Activated CD8-positive, alpha-beta memory T cell treated with anti-CD3 and anti-CD28 coated beads, Interleukin-2, amount 50 U/mL, for 24 hours (primary cell): ENCODE data around the gene KCNC3.

Experiments
- DNase-seq: peaks from one replicate; pipeline ENCODE4 v3.0.0-alpha.2; 2020; ENCODE audit errors: extremely low read depth

KCNC3 gene

GRCh38 chr19:50311723-50312635, 17.2 kb downstream of the KCNC3 start:
- no peak for DNase-seq

DNA sequence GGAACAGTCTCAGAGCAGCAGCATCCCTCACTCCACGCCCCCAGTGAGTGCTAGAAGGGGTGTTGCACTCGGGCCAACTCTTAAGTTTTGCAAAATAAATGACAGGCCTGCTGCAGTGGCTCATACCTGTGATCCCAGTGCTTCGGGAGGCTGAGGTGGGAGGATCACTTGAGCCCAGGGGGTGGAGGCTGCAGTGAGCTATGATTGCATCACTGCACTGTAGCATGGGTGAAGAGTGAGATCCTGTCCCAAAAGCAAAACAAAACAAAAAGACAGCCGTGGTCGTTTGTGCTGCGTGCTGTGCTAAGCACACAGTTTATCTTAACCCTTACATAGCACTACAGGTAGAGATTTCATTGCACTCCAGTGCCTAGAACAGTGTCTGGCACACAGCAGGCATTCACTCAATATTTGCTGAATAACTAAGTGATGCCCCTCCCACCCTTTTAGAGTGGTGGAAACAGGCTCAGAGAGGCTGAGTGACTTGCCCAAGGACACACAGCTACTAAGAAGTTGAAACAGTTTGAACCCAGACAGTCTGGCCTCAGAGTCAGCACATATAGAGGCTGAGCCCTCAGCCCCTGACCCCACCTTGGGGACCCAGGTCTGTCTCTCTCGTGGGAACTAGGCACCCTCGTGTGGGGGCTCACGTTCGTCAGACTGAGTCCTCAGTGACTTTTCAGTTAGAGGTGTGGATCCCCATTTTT, 18.3 kb downstream of the KCNC3 start:
- DNase-seq: no peak

DNA sequence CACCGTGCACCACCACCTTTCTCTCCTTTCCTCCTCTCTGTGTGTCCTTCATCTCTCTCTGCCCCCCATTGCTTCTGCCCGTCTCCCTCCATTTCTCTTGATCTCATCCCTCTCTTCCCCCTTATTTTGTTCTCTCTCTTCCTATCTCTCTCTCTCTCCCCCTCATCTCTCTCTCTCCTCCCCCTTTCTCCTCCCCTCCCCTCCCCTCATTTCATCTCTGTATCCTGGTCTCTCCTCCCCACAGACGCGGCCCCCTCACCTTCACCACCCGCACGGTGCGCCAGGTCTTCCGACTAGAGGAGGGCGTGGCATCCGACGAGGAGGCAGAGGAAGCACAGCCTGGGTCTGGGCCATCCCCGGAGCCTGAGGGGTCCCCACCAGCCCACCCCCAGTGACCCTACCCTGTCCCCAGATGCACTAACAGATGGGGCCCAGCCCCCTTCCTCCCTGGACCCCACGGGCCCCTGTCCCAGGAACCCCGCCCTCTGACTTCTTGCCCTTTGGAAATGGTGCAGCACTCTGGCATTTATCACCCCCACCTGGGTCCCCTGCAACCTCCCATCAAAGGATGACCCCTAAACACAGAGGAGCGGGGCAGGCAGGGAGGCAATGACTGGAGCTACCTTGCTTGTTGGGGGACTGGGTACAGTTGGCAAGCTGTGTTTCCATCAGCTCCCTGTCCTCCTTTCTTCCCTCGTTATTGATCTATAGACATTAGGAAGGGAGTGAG, 19.6 kb downstream of the KCNC3 start:
- DNase-seq: no peak

- DNase-seq: no peak
Measured at GRCh38 chr19:50308991-50309390, 20.2 kb downstream of the KCNC3 start.

DNA sequence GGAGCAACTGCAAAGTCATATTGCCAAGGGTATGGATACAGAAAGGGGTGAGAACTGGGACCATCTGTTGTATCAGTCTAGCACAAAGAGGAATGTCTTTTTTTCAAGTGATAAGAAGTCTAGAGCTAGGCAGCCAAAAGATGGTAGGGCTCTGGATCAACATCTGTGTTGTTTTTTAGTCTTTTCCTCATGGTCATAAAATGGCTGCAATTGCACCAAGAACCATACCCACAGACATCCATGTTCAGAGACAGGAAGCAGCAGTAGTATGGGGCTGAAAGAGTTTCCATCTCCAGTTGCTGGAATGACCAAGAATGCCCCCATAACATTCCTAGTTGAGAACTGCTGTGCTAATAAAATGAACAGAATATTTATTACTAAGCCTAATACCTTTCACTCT, 25.6 kb downstream of the KCNC3 start:
- no peak for DNase-seq

GRCh38 chr19:50301607-50301971, 27.6 kb downstream of the KCNC3 start:
- DNase-seq: no peak

- DNase-seq: no peak
Measured at GRCh38 chr19:50300814-50301606, 28.2 kb downstream of the KCNC3 start.

GRCh38 chr19:50300051-50300450, 29.1 kb downstream of the KCNC3 start:
- DNase-seq: no peak

DNA sequence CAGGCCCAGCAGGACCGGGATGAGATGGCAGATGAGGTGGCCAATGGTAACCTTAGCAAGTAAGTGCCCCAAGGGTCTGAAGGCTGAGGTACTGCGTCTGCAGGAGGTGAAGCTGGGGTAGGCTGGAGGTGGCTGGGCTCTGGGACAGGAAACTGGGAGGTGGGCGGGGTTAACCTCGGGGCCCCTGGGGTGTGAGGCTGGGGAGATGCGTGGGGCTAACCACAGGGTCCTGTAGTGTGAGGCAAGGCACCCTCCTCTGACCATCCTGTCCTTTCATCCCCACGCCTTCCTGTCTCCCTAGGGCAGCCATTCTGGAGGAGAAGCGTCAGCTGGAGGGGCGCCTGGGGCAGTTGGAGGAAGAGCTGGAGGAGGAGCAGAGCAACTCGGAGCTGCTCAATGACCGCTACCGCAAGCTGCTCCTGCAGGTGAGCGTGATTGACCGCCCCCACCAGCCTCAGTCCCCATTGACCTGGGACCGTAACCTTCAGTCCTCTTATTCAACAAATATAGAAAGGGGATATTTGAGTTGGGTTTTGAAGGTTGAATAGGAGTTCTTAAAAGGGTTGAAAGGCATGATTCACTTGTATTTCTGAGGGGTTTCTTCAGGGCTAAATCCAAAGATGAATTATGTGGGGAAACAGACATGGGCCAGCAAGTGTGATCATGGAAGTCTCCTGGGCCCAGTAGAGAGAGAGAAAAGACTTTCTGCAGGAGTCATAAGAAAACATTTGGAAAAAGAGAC, 35.7 kb downstream of the KCNC3 start:
- no peak for DNase-seq

DNA sequence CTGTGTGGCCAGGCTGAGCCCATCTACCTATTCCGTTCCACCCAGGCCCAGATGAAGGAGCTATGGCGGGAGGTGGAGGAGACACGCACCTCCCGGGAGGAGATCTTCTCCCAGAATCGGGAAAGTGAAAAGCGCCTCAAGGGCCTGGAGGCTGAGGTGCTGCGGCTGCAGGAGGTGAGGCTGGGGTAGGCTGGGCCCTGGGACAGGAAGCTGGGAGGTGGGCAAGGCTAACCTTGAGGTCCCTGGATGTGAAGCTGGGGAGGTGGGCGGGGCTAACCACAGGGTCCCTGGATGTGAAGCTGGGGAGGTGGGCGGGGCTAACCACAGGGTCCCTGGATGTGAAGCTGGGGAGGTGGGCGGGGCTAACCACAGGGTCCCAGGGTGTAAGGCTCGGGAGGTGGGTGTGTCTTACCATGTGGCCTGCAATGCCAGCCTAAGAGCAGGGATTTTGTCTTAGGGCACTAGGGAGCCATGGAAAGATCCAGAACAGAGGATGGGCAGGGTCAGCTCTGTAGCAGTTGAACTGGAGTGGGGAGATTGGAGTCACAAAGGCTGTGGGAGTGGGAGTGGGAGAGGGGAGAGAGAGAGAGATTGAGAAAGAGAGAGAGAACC, 36.9 kb downstream of the KCNC3 start:
- DNase-seq: no peak

- DNase-seq: no peak
Measured at GRCh38 chr19:50290775-50291174, 38.4 kb downstream of the KCNC3 start.

DNA sequence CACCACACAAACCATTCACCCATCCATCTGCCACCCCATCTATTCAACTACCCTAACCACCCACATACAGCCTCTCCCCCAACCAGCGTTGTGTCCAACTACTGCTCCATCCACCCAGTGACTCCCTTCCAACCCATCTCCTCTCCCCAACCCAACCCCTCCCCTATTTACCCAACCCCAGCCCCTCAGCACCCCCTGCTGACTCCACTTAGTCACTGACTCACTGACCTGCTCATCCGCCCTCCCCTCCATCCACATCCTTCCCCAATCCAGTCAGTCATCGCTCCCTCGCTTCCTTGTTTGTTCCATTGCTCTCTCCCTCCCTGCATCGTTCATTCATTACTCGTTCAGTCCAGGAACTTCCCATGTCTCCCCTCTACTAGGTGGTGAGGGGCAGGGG, 39.2 kb downstream of the KCNC3 start:
- no peak for DNase-seq

DNA sequence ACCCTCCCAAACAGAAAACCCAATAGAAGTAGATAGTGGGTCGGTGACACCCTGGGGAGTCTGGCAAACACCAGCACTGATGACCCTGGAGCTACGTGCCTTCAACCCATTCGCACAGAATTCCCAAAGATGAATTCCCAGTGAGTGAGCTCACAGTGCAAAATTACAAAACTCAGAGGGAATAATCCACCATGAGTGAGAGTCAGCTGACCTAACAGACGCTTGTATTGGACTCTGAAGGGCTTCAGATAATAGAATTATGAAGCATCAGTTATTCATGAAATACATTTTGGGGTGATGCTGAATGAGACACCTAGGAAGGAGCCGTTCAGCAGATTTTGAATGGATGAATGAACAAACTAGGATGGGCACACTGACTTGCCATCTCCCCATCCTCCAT, 40.2 kb downstream of the KCNC3 start:
- DNase-seq: no peak

GRCh38 chr19:50287331-50287730, 41.8 kb downstream of the KCNC3 start:
- DNase-seq: no peak

DNA sequence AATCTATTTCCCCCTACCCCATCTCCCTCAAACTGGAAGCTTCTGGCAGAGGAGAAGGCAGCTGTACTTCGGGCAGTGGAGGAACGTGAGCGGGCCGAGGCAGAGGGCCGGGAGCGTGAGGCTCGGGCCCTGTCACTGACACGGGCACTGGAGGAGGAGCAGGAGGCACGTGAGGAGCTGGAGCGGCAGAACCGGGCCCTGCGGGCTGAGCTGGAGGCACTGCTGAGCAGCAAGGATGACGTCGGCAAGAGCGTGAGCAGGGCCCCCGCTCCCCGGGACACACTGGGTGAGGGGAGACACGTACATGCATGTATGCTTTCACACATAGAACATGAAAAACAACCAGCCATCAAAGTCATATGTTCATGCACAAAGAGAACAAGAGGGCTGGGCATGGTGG, 42.7 kb downstream of the KCNC3 start:
- no peak for DNase-seq

GRCh38 chr19:50285833-50286232, 43.3 kb downstream of the KCNC3 start:
- DNase-seq: no peak

- no peak for DNase-seq
Measured at GRCh38 chr19:50281491-50281890, 47.7 kb downstream of the KCNC3 start.

DNA sequence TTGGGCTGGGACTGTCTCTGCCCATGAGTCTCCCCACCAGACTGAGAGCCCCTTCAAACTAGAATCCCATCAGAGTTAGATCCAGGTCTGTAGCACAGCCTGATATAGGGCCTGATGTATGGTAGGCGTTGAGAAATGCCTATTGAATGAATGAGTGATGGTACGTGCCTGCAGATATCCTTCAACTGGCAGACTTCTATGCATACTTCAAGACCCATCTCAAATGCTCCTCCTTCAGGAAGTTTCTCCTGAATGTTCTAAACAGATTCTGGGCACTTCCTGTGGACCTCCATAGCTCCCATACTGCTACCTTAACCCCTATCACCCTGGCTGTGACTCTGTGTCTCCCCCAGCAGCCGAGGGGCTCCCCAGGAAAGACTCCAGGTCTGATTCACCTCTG, 48.2 kb downstream of the KCNC3 start:
- no peak for DNase-seq

DNA sequence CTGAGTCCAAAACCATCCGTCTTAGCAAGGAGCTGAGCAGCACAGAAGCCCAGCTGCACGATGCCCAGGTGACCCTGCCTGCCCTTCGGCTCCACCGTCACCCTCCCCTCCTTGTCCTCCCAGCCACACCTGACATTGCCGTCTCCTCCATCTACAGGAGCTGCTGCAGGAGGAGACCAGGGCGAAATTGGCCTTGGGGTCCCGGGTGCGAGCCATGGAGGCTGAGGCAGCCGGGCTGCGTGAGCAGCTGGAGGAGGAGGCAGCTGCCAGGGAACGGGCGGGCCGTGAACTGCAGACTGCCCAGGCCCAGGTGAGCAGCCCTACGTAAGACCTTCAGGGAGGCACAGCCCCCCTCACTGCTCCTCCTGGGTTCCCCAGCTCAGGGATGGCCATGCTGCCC, 49.1 kb downstream of the KCNC3 start:
- no peak for DNase-seq

- DNase-seq: no peak
Measured at GRCh38 chr19:50277966-50278580, 51.1 kb downstream of the KCNC3 start.
